ENCODE results near the gene TM9SF3. TPM values are rescaled to one million over a fixed set of nuclear protein-coding genes. Genes with fewer than 3 reads are reported as not detected.
"Not testable (repeated sequence)": the region's sequence is repeated elsewhere in the genome, so short reads cannot be mapped to it uniquely, and the experiment has no call there.

The TM9SF3 gene
- total RNA-seq, 1 donor: 45.5 TPM

GRCh38 chr10:96606216-96606615 lies 19.4 kb upstream of the TM9SF3 start:
- DNase-seq (ENCODE audit: low read depth in 2 of 3, low spot score in 2 of 3): no peak

GRCh38 chr10:96600337-96600736 lies 13.5 kb upstream of the TM9SF3 start:
- DNase-seq (ENCODE audit: low read depth in 2 of 3, low spot score in 2 of 3): no peak

- no peak for DNase-seq (ENCODE audit: low read depth in 2 of 3, low spot score in 2 of 3)
Observed at GRCh38 chr10:96598846-96599245, 12.0 kb upstream of the TM9SF3 start.

GRCh38 chr10:96596422-96597407 lies 9.9 kb upstream of the TM9SF3 start:
- DNase-seq (ENCODE audit: low read depth in 2 of 3, low spot score in 2 of 3): no peak

GRCh38 chr10:96595741-96596140 lies 8.9 kb upstream of the TM9SF3 start:
- no peak for DNase-seq (ENCODE audit: low read depth in 2 of 3, low spot score in 2 of 3)

- peak in 1 of 3 donors; percentile 38 for DNase-seq (ENCODE audit: low read depth in 2 of 3, low spot score in 2 of 3)
Observed at GRCh38 chr10:96591946-96592345, 5.1 kb upstream of the TM9SF3 start.

- DNase-seq (ENCODE audit: low read depth in 2 of 3, low spot score in 2 of 3): no peak
Observed at GRCh38 chr10:96588616-96589419, 2.0 kb upstream of the TM9SF3 start.

- peak in 1 of 3 donors; percentile 39 for DNase-seq (ENCODE audit: low read depth in 2 of 3, low spot score in 2 of 3)
Observed at GRCh38 chr10:96588060-96588554, 1.3 kb upstream of the TM9SF3 start.

GRCh38 chr10:96587264-96588059 lies 650 bp upstream of the TM9SF3 start:
- DNase-seq (ENCODE audit: low read depth in 2 of 3, low spot score in 2 of 3): peak in 1 of 3 donors; percentile 53

GRCh38 chr10:96585736-96586418 lies 935 bp downstream of the TM9SF3 start:
- peak; percentile 9 to 26 (median 11) for DNase-seq (ENCODE audit: low read depth in 2 of 3, low spot score in 2 of 3)

GRCh38 chr10:96584474-96584873 lies 2.3 kb downstream of the TM9SF3 start:
- no peak for DNase-seq (ENCODE audit: low read depth in 2 of 3, low spot score in 2 of 3)

GRCh38 chr10:96584035-96584434 lies 2.8 kb downstream of the TM9SF3 start:
- peak in 1 of 3 donors; percentile 8 for DNase-seq (ENCODE audit: low read depth in 2 of 3, low spot score in 2 of 3)

- no peak for DNase-seq (ENCODE audit: low read depth in 2 of 3, low spot score in 2 of 3)
Observed at GRCh38 chr10:96579133-96579532, 7.7 kb downstream of the TM9SF3 start.

GRCh38 chr10:96578633-96579032 lies 8.2 kb downstream of the TM9SF3 start:
- DNase-seq (ENCODE audit: low read depth in 2 of 3, low spot score in 2 of 3): no peak

GRCh38 chr10:96578022-96578421 lies 8.8 kb downstream of the TM9SF3 start:
- DNase-seq (ENCODE audit: low read depth in 2 of 3, low spot score in 2 of 3): no peak

GRCh38 chr10:96577069-96577468 lies 9.7 kb downstream of the TM9SF3 start:
- DNase-seq (ENCODE audit: low read depth in 2 of 3, low spot score in 2 of 3): no peak

- peak in 1 of 3 donors; percentile 22 for DNase-seq (ENCODE audit: low read depth in 2 of 3, low spot score in 2 of 3)
Observed at GRCh38 chr10:96576277-96576980, 10.4 kb downstream of the TM9SF3 start.

- not testable (repeated sequence) for DNase-seq (ENCODE audit: low read depth in 2 of 3, low spot score in 2 of 3)
Observed at GRCh38 chr10:96574564-96574963, 12.2 kb downstream of the TM9SF3 start.

GRCh38 chr10:96573036-96573435 lies 13.8 kb downstream of the TM9SF3 start:
- no peak for DNase-seq (ENCODE audit: low read depth in 2 of 3, low spot score in 2 of 3)

Measured in hematopoietic multipotent progenitor cell (in vitro differentiated cells).